Uterus (tissue), 4 donors: ENCODE measurements around the gene BNC2. TPM values are rescaled to one million over a fixed set of nuclear protein-coding genes. Genes with fewer than 3 reads are reported as not detected.

Source experiments
- DNase-seq, 2 donors: peaks; one replicate each; pipeline ENCODE4 v3.0.0-alpha.2; 2019 to 2020
- H3K27ac ChIP-seq, 2 donors: fragments of 200-600 bp; sonication (generic); 1 replicate in 1 of 2; 2 replicates in 1 of 2; pipeline ENCODE4 v1.5.1; 2016 to 2018
- H3K27me3 ChIP-seq, 2 donors: fragments of 200-600 bp; sonication (generic); one replicate each; pipeline ENCODE4 v1.5.1; 2018 to 2019; ENCODE audit warnings: control low read depth in 1 of 2
- H3K36me3 ChIP-seq, 2 donors: fragments of 200-600 bp; sonication (generic); one replicate each; pipeline ENCODE4 v1.5.1; 2019; ENCODE audit warnings: control low read depth in 1 of 2
- H3K4me1 ChIP-seq, 2 donors: fragments of 200-600 bp; sonication (generic); one replicate each; pipeline ENCODE4 v1.5.1; 2018 to 2019; ENCODE audit warnings: control low read depth in 1 of 2
- H3K4me3 ChIP-seq, 2 donors: fragments of 200-600 bp; sonication (generic); 1 replicate in 1 of 2; 2 replicates in 1 of 2; pipeline ENCODE4 v1.5.1; 2018 to 2019; ENCODE audit warnings: mild to moderate bottlenecking in 1 of 2
- H3K9me3 ChIP-seq, 2 donors: fragments of 200-600 bp; sonication (generic); one replicate each; pipeline ENCODE4 v1.5.1; 2019; ENCODE audit warnings: control low read depth in 1 of 2
- CTCF ChIP-seq, 4 experiments: fragments of 200-600 bp in 2 of 4; fragments of 450-650 bp in 2 of 4; sonication (generic) in 2 of 4; IDR thresholded peaks; one replicate each; pipeline ENCODE4 v1.5.1; 2016 to 2019; ENCODE audit warnings: antibody characterized with exemption in 4 of 4, mild to moderate bottlenecking in 2 of 4, moderate library complexity in 1 of 4
- POLR2A ChIP-seq, 2 donors: fragments of 450-650 bp; IDR thresholded peaks; one replicate each; pipeline ENCODE4 v1.6.1; 2016; ENCODE audit warnings: antibody characterized with exemption in 2 of 2, mild to moderate bottlenecking in 1 of 2, moderate library complexity in 1 of 2
- intact Hi-C: fragments of 100-400 bp; cut with DNase I; formaldehyde crosslinking; loops from one replicate; pipeline ENCODE4 v1.15.1; 2023; ENCODE audit warnings: low total_unique reads
- total RNA-seq, 4 donors: library from RNA; depleted of rRNA in 3 of 4; stranded (reverse); fragments of >200 nt in 3 of 4; gene quantifications; one replicate each; pipeline versions ENCODE4 v1.1.0 to v1.2.4, GENCODE V29; 2014 to 2023
- donor health status: DM: yes; HTN: yes; CAD: no.

BNC2 gene
- total RNA-seq, 4 donors from 2014 or later, result 85.9 to 293 (median 93.4) TPM

- peak overlapping the region in 1 of 2 donors; percentile 4 for H3K4me3 ChIP-seq
- peaks cover 0 to 5% of the 10 kb centered on the region in 2 donors for H3K4me1 ChIP-seq
- intact Hi-C loops, result no loop called here
- no peaks in the 10 kb centered on the region for H3K9me3 ChIP-seq
- H3K36me3 ChIP-seq, result no peaks in the 10 kb centered on the region
- no peak for DNase-seq
- peak overlapping the region; percentile 40 to 60 for H3K27ac ChIP-seq
- TF ChIP-seq POLR2A (IDR thresholded peaks at IDR 0.05) (no peak), CTCF (IDR thresholded peaks at IDR 0.05) (no peak)
- H3K27me3 ChIP-seq, result no peaks in the 10 kb centered on the region
These were observed 161.6 kb downstream of the BNC2 start for GRCh38 chr9:16708656-16709435.

- intact Hi-C loops, result no loop called here
These were observed 165.3 kb downstream of the BNC2 start for GRCh38 chr9:16705111-16705604.

GRCh38 chr9:16704116-16705110, 166.1 kb downstream of the BNC2 start:
- H3K9me3 ChIP-seq, result no peaks in the 10 kb centered on the region
- peaks cover 0 to 5% of the 10 kb centered on the region in 2 donors for H3K4me1 ChIP-seq
- DNase-seq, result peak; percentile 67 to 75
- H3K27ac ChIP-seq, result peak overlapping the region; percentile 92 to 96
- intact Hi-C loops, result no loop called here
- H3K4me3 ChIP-seq, result peak overlapping the region; percentile 28 to 41
- no peaks in the 10 kb centered on the region for H3K36me3 ChIP-seq
- TF ChIP-seq CTCF (IDR thresholded peaks at IDR 0.05) (no peak), POLR2A (IDR thresholded peaks at IDR 0.05) (no peak)
- no peaks in the 10 kb centered on the region for H3K27me3 ChIP-seq

More at GRCh38 chr9:16705111-16705604, 165.3 kb downstream of the BNC2 start:
- H3K27ac ChIP-seq, result peak overlapping the region; percentile 92 to 96
- H3K4me3 ChIP-seq, result peak overlapping the region; percentile 28 to 41
- H3K27me3 ChIP-seq, result no peaks in the 10 kb centered on the region
- peaks cover 0 to 5% of the 10 kb centered on the region in 2 donors for H3K4me1 ChIP-seq
- H3K36me3 ChIP-seq, result no peaks in the 10 kb centered on the region
- no peaks in the 10 kb centered on the region for H3K9me3 ChIP-seq
- DNase-seq, result peak; percentile 88 to 89
- TF ChIP-seq CTCF (IDR thresholded peaks at IDR 0.05) (no peak), POLR2A (IDR thresholded peaks at IDR 0.05) (no peak)

GRCh38 chr9:16701347-16701746, 169.1 kb downstream of the BNC2 start:
- peak overlapping the region; percentile 44 to 96 for H3K27ac ChIP-seq
- no peaks in the 10 kb centered on the region for H3K9me3 ChIP-seq
- no peak for DNase-seq
- no peak overlapping the region for H3K4me3 ChIP-seq
- intact Hi-C loops, result no loop called here
- no peaks in the 10 kb centered on the region for H3K27me3 ChIP-seq
- TF ChIP-seq POLR2A (IDR thresholded peaks at IDR 0.05) (no peak), CTCF (IDR thresholded peaks at IDR 0.05) (no peak)
- H3K36me3 ChIP-seq, result no peaks in the 10 kb centered on the region
- H3K4me1 ChIP-seq, result peaks cover 0 to 5% of the 10 kb centered on the region in 2 donors
